PFSK-1 (cell line): ENCODE data around the gene MLIP.

Source experiments
- FOXP2 ChIP-seq: optimal IDR thresholded peaks from 2 replicates; pipeline ENCODE3; 2011; ENCODE audit warnings: borderline replicate concordance, control low read depth, inconsistent platforms; ENCODE audit not compliant: insufficient read depth; ENCODE audit errors: extremely low read length, extremely low read depth
- POLR2AphosphoS5 ChIP-seq: IDR thresholded peaks from 2 replicates; pipeline ENCODE4 v1.6.1; 2012; ENCODE audit warnings: low read depth, mild to moderate bottlenecking, control low read depth, low read length, moderate library complexity
- SIN3A ChIP-seq: IDR thresholded peaks from 2 replicates; pipeline ENCODE4 v1.6.1; 2012; ENCODE audit warnings: mild to moderate bottlenecking, low read length, moderate library complexity, borderline replicate concordance; ENCODE audit not compliant: insufficient read depth
- TAF1 ChIP-seq: IDR thresholded peaks from 2 replicates; pipeline ENCODE4 v1.6.1; 2012; ENCODE audit warnings: low read length, control low read depth, borderline replicate concordance; ENCODE audit not compliant: insufficient read depth
- TF ChIP-seq, protein P1 (sequence below), 2 experiments: IDR thresholded peaks; 2 replicates each; pipeline versions ENCODE4 v1.6.1 to v1.8.0; 2011 to 2012; ENCODE audit warnings: low read depth in 2 of 2, low read length in 2 of 2, control low read depth in 1 of 2, inconsistent platforms in 1 of 2, mild to moderate bottlenecking in 1 of 2, moderate library complexity in 1 of 2; ENCODE audit not compliant: insufficient read depth in 1 of 2

Gene MLIP

DNA sequence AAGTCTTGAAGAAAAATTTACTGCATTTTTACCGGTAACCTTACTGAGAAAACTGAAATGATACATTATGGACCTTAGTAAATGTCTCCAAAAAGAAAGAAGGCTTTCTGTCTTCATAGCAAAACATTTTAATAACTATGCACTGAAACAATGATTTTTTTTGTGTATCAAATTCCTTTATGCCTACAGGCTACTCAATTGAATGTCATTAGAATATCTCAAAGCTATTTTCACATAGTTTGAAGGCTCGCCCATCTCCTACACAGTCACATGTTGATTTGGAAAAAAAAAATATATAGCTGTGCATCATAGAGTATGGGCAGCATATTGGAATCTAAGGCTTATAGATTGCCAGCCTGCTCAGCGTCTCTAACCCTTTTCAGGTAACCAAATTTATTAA, 12.0 kb upstream of the MLIP start:
- TF ChIP-seq TAF1 (no peak), POLR2AphosphoS5 (no peak), SIN3A (no peak)
- TF ChIP-seq, protein P1, sequence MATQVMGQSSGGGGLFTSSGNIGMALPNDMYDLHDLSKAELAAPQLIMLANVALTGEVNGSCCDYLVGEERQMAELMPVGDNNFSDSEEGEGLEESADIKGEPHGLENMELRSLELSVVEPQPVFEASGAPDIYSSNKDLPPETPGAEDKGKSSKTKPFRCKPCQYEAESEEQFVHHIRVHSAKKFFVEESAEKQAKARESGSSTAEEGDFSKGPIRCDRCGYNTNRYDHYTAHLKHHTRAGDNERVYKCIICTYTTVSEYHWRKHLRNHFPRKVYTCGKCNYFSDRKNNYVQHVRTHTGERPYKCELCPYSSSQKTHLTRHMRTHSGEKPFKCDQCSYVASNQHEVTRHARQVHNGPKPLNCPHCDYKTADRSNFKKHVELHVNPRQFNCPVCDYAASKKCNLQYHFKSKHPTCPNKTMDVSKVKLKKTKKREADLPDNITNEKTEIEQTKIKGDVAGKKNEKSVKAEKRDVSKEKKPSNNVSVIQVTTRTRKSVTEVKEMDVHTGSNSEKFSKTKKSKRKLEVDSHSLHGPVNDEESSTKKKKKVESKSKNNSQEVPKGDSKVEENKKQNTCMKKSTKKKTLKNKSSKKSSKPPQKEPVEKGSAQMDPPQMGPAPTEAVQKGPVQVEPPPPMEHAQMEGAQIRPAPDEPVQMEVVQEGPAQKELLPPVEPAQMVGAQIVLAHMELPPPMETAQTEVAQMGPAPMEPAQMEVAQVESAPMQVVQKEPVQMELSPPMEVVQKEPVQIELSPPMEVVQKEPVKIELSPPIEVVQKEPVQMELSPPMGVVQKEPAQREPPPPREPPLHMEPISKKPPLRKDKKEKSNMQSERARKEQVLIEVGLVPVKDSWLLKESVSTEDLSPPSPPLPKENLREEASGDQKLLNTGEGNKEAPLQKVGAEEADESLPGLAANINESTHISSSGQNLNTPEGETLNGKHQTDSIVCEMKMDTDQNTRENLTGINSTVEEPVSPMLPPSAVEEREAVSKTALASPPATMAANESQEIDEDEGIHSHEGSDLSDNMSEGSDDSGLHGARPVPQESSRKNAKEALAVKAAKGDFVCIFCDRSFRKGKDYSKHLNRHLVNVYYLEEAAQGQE (IDR thresholded peaks at IDR 0.05; ENCODE audit: insufficient read depth in 1 of 2, low read depth in 2 of 2, low read length in 2 of 2) = no peak

DNA sequence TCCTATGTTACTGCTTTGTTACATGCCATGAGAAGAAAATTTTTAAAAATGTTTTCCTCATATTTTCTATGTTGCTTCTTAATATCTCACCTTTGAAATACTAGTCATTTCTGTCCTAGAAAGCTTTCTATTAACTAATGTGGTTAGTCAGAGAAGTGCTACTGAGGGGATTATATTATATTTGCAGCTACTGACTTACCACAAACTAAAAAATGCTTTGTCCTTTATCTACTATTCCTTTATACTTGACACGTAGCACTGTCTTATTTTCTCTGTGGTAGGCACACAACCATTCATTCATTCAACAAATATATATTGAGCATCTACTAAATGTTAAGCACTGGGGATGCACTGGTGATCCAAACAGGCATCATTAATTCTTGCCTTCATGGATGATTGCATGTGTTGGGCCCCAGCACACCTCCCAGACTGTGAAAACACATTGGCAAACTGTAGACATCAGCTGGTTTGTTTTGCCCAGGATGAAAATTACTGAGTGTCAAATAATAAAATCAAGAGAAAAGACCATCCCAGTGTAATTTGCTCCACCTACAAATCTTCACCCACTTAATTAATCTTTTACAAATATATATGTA, 10.7 kb upstream of the MLIP start:
- TF ChIP-seq POLR2AphosphoS5 (no peak), TAF1 (no peak), SIN3A (no peak), FOXP2 (no peak)
- TF ChIP-seq, protein P1 (IDR thresholded peaks at IDR 0.05; ENCODE audit: insufficient read depth in 1 of 2, low read depth in 2 of 2, low read length in 2 of 2) = no peak

DNA sequence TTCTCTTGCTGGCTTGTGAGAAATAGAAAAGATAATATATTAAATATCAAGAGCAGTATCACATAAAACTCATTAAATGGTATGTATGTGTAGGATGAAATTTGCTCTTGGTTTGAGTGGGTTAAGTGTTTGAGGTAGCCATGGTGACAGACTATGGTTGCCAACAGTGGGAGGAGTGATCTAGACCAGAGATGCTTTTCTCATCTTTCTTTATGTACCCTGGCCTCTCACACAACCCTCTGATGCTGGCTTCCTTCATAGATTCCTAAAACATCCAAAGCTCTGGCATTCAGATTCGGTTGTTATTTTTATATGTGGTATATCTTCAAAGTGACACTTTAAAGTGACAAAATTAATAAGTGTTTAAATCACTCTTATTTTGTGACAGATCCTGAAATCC, 9.0 kb upstream of the MLIP start:
- TF ChIP-seq POLR2AphosphoS5 (no peak), SIN3A (no peak), TAF1 (no peak), FOXP2 (no peak)

DNA sequence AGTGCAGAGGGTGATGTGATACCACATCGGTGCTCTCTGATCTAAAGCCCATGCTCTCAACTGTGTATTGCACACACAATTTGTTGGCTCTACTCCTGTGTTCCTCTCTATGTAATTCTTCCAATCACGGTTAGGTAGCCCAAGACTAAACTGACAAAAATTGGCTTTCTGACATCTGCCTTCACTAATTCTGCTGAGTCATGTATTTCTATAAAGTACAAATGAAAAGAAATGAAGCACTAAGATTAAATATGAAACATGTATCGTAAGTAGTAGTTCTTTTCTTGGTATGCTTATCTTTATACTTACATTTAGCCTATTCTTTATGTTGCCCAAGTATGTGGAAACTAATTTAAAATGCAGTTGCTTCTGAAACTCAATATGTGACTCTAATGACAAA, 7.7 kb upstream of the MLIP start:
- TF ChIP-seq FOXP2 (no peak), TAF1 (no peak), POLR2AphosphoS5 (no peak), SIN3A (no peak)
- TF ChIP-seq, protein P1 (IDR thresholded peaks at IDR 0.05; ENCODE audit: insufficient read depth in 1 of 2, low read depth in 2 of 2, low read length in 2 of 2) = no peak

DNA sequence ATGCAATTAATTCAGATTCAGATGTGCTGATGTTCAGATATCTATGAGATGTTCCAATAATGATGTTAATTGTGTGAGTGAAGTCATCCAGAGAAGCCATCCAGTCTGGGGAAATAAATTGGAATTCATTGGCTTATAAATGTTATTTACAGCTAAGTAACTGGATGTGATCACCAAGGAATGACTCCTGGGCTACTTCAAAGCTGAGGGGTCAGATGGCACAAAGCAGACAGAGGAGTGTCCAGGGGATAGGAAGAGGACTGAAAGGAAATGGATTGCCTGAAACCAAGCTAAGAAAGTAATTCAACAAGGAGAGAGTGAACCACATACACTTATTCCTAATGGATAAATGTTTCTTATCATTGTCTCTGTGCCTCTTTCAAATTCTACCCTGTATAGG, 4.5 kb upstream of the MLIP start:
- no peak for TF ChIP-seq POLR2AphosphoS5
- TF ChIP-seq SIN3A = no peak
- TF ChIP-seq, protein P1 (IDR thresholded peaks at IDR 0.05; ENCODE audit: insufficient read depth in 1 of 2, low read depth in 2 of 2, low read length in 2 of 2) = no peak
- TF ChIP-seq FOXP2 = no peak
- no peak for TF ChIP-seq TAF1
